ENCODE measurements around the gene ANKHD1.

DNA sequence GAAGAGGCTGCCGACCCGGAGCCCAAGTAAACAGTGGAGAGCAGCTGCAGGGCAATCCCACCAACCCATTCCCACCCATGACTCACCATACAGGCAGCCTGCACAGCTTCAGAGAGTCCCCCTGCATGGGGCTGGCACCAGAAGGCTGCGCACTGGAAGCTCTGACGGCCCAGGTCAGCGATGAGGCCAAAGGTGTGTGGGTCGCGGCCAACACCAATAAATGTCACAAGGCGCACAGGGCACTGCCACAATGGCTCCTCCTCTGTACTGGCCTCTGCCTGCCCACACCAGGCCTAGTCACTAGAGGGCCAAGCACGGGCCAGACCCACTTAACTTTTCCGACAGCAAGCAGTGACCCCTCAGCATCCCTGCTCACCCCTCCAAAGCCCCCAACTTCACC, 158.6 kb downstream of the ANKHD1 start:
- TF ChIP-seq, protein P1, sequence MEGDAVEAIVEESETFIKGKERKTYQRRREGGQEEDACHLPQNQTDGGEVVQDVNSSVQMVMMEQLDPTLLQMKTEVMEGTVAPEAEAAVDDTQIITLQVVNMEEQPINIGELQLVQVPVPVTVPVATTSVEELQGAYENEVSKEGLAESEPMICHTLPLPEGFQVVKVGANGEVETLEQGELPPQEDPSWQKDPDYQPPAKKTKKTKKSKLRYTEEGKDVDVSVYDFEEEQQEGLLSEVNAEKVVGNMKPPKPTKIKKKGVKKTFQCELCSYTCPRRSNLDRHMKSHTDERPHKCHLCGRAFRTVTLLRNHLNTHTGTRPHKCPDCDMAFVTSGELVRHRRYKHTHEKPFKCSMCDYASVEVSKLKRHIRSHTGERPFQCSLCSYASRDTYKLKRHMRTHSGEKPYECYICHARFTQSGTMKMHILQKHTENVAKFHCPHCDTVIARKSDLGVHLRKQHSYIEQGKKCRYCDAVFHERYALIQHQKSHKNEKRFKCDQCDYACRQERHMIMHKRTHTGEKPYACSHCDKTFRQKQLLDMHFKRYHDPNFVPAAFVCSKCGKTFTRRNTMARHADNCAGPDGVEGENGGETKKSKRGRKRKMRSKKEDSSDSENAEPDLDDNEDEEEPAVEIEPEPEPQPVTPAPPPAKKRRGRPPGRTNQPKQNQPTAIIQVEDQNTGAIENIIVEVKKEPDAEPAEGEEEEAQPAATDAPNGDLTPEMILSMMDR (IDR thresholded peaks at IDR 0.05), result no peak
- TF ChIP-seq POLR2A (IDR thresholded peaks at IDR 0.05), result no peak
